GM23248 (cell line): Measurements from ENCODE around the gene SMIM35.

ENCODE experiments used
- EZH2 ChIP-seq: fragments of 200-600 bp; sonication (generic); IDR thresholded peaks from 2 replicates; pipeline ENCODE4 v1.6.1; 2018; ENCODE audit warnings: antibody characterized with exemption, mild to moderate bottlenecking; ENCODE audit not compliant: insufficient read depth, poor library complexity, severe bottlenecking
- EZH2phosphoT487 ChIP-seq: fragments of 200-600 bp; sonication (generic); IDR thresholded peaks from 2 replicates; pipeline ENCODE4 v1.6.1; 2018; ENCODE audit warnings: antibody characterized with exemption, moderate library complexity, mild to moderate bottlenecking, low read depth; ENCODE audit not compliant: insufficient read depth

DNA sequence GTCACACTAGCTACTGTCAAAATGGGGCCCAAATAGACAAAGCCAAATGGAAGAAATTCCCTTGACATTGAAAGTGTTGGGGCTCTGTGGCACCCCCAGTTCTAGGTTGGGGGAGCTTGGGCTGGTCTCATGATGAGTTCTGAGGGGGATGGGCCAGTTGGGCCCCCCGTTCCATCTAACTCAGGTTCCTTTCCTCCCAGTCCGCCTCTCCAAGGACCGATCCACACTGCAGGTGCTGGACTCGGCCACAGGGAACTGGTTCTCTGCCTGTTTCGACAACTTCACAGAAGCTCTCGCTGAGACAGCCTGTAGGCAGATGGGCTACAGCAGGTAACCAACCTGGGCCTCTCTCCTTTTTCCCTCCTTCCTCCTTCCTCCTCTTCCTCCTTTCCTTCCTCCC is 17.7 kb upstream of the SMIM35 start:
- TF ChIP-seq EZH2 = no peak
- no peak for TF ChIP-seq EZH2phosphoT487
